Measurements from ENCODE around the gene MTOR. TPM values are rescaled to one million over a fixed set of nuclear protein-coding genes. Genes with fewer than 3 reads are reported as not detected.
"Not testable (repeated sequence)": the region's sequence is repeated elsewhere in the genome, so short reads cannot be mapped to it uniquely, and the experiment has no call there.

Gene MTOR
- total RNA-seq, 2 donors from 2014 or later = 26.2 to 28.3 TPM

DNA sequence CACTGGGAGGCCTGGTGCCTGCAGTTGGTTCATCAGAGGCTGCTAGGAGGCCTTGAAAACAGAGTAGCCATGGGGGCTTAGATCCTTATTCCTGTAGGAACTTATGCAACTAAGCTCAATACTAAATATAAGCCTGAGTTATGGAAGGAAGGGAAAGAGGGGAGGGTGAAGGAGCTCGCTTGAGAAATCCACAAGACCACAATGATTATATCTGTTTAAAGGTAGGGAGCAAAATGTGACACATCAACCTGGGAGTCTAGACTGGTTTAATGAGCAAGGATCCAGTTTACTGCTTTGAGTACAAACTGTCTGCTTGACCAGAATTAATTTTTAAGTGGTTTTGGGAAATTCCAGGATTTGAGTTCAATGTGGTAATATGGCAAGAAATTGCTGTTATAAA lies 93.6 kb downstream of the MTOR start:
- TF ChIP-seq POLR2A (IDR thresholded peaks at IDR 0.05) = no peak
- TF ChIP-seq, protein P1, sequence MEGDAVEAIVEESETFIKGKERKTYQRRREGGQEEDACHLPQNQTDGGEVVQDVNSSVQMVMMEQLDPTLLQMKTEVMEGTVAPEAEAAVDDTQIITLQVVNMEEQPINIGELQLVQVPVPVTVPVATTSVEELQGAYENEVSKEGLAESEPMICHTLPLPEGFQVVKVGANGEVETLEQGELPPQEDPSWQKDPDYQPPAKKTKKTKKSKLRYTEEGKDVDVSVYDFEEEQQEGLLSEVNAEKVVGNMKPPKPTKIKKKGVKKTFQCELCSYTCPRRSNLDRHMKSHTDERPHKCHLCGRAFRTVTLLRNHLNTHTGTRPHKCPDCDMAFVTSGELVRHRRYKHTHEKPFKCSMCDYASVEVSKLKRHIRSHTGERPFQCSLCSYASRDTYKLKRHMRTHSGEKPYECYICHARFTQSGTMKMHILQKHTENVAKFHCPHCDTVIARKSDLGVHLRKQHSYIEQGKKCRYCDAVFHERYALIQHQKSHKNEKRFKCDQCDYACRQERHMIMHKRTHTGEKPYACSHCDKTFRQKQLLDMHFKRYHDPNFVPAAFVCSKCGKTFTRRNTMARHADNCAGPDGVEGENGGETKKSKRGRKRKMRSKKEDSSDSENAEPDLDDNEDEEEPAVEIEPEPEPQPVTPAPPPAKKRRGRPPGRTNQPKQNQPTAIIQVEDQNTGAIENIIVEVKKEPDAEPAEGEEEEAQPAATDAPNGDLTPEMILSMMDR (IDR thresholded peaks at IDR 0.05) = no peak
- no peak overlapping the region for H3K4me3 ChIP-seq
- no peaks in the 10 kb centered on the region for H3K36me3 ChIP-seq (replicated peaks in 1 of 2; ENCODE audit: insufficient read depth in 1 of 2, low read depth in 2 of 2)
- intact Hi-C loops (cut with DNase I) = no loop called here
- H3K27ac ChIP-seq = no peak overlapping the region
- 95% methylated on average over 1 of the region's 1 CpG for WGBS, 2 donors
- ATAC-seq (no peak), DNase-seq (no peak)
- peaks cover 6% of the 10 kb centered on the region for H3K4me1 ChIP-seq
- H3K27me3 ChIP-seq = no peaks in the 10 kb centered on the region
- H3K9me3 ChIP-seq = no peaks in the 10 kb centered on the region

DNA sequence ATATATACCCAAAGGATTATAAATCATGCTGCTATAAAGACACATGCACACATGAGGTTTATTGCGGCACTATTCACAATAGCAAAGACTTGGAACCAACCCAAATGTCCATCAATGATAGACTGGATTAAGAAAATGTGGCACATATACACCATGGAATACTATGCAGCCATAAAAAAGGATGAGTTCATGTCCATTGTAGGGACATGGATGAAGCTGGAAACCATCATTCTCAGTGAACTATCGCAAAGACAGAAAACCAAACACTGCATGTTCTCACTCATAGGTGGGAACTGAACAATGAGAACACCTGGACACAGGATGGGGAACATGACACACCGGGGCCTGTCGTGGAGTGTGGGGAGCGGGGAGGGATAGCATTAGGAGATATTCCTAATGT lies 95.6 kb downstream of the MTOR start:
- H3K36me3 ChIP-seq (replicated peaks in 1 of 2; ENCODE audit: insufficient read depth in 1 of 2, low read depth in 2 of 2); H3K9me3 ChIP-seq; H3K27ac ChIP-seq; H3K27me3 ChIP-seq; DNase-seq; H3K4me1 ChIP-seq; intact Hi-C loops (cut with DNase I); ATAC-seq; H3K4me3 ChIP-seq: not testable (repeated sequence)
- 96 to 99% methylated on average over 5 of the region's 5 CpGs for WGBS, 2 donors

DNA sequence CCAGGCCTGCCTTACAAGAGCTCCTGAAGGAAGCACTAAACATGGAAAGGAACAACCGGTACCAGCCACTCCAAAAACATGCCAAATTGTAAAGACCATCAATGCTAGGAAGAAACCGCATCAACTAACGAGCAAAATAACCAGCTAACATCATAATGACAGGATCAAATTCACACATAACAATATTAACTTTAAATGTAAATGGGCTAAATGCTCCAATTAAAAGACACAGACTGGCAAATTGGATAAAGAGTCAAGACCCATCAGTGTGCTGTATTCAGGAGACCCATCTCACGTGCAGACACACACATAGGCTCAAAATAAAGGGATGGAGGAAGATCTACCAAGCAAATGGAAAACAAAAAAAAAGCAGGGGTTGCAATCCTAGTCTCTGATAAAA lies 99.6 kb downstream of the MTOR start:
- ATAC-seq; H3K4me1 ChIP-seq; H3K36me3 ChIP-seq (replicated peaks in 1 of 2; ENCODE audit: insufficient read depth in 1 of 2, low read depth in 2 of 2); H3K27me3 ChIP-seq; H3K9me3 ChIP-seq; H3K4me3 ChIP-seq; H3K27ac ChIP-seq; DNase-seq; intact Hi-C loops (cut with DNase I): not testable (repeated sequence)
- 96 to 97% methylated on average over 3 to 4 of the region's 4 CpGs for WGBS, 2 donors

DNA sequence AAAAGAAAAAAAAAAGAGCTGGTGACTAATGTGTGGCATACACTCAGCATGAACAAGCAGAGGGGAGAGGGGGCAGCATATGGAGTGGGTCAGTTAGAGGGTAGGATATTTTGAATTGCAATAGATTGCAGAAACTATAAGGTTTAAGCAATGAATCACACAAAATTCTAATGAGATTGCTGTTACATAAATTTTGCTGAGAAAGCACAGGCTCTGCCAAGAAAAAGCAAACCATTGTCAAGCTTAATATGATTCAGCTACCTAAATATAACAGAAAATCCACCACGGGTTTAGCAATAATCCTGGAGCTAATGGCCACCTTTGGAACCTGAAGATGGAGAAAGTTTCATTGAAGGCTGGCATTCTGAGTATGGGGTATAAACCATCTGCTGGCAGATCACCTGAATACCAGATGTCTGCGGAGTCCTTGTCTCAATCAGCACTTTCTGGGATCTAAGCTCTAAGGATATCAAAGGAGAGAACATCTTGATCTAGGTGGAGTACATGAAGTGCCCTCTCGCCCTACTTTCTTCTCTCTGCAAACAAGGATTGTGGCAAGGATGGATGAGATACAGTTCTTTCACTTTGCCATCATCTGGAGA lies 103.5 kb downstream of the MTOR start:
- no peak overlapping the region for H3K4me3 ChIP-seq
- DNase-seq = peak in 1 of 4 donors; percentile 11
- no peaks in the 10 kb centered on the region for H3K4me1 ChIP-seq
- H3K36me3 ChIP-seq (replicated peaks in 1 of 2; ENCODE audit: insufficient read depth in 1 of 2, low read depth in 2 of 2) = peaks cover 0 to 13% of the 10 kb centered on the region in 2 donors
- no peak for ATAC-seq
- 75 to 88% methylated on average over 3 of the region's 3 CpGs for WGBS, 2 donors
- H3K27ac ChIP-seq = no peak overlapping the region
- H3K27me3 ChIP-seq = no peaks in the 10 kb centered on the region
- TF ChIP-seq, protein P1 (IDR thresholded peaks at IDR 0.05) = no peak
- TF ChIP-seq POLR2A (IDR thresholded peaks at IDR 0.05) = no peak
- H3K9me3 ChIP-seq = no peaks in the 10 kb centered on the region
- intact Hi-C loops (cut with DNase I) = no loop called here

DNA sequence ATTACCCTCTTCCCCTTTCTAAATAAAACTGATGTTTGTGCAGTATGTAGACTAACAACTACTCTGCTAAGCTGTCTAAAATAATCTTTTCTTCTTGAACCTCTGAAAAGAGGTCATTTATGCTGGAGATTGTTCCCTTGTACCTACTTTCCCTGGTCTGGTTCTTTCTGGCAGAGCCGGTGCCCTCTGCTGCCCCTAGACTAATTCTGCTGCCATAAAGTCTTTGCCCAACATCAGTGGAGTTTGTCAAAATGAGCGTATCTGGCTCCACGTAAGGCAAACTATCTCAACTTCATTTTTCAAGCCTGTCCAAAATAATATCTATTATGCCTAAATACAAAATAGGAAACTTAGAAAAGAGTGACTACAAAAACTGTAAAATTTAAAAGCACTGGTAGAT lies 104.1 kb downstream of the MTOR start:
- H3K9me3 ChIP-seq = no peaks in the 10 kb centered on the region
- TF ChIP-seq, protein P1 (IDR thresholded peaks at IDR 0.05) = no peak
- TF ChIP-seq POLR2A (IDR thresholded peaks at IDR 0.05) = no peak
- H3K4me1 ChIP-seq = no peaks in the 10 kb centered on the region
- ATAC-seq = no peak
- H3K4me3 ChIP-seq = no peak overlapping the region
- H3K27ac ChIP-seq = no peak overlapping the region
- no peak for DNase-seq
- H3K27me3 ChIP-seq = no peaks in the 10 kb centered on the region
- peaks cover 0 to 13% of the 10 kb centered on the region in 2 donors for H3K36me3 ChIP-seq (replicated peaks in 1 of 2; ENCODE audit: insufficient read depth in 1 of 2, low read depth in 2 of 2)
- intact Hi-C loops (cut with DNase I) = no loop called here
- WGBS, 2 donors = 95 to 96% methylated on average over 3 of the region's 3 CpGs

DNA sequence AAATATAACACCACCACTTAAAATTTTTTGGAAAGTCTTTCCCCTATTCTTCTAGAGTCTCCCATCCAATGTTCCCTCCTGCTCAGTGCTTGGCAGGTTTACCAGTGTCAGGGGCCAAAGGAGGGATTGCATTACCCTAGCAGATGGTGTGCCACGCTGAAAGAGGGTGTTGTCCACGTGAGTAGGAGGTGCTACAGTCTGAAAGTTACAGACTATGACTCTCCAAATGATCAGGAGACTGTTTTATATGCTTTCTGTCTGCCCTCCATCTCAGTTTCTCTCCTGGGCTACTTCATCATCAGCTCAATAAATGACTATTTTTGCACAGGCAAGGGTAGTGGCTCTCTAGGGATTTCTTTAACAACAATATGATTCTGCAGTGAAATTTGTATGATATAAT lies 104.5 kb downstream of the MTOR start:
- ATAC-seq = no peak
- H3K27me3 ChIP-seq = no peaks in the 10 kb centered on the region
- intact Hi-C loops (cut with DNase I) = no loop called here
- no peak overlapping the region for H3K4me3 ChIP-seq
- 40 to 63% methylated on average over 2 of the region's 2 CpGs for WGBS, 2 donors
- no peaks in the 10 kb centered on the region for H3K4me1 ChIP-seq
- H3K36me3 ChIP-seq (replicated peaks in 1 of 2; ENCODE audit: insufficient read depth in 1 of 2, low read depth in 2 of 2) = peaks cover 0 to 15% of the 10 kb centered on the region in 2 donors
- DNase-seq = peak in 2 of 4 donors; percentile 13 to 30
- no peak overlapping the region for H3K27ac ChIP-seq
- TF ChIP-seq, protein P1 (IDR thresholded peaks at IDR 0.05) = no peak
- TF ChIP-seq POLR2A (IDR thresholded peaks at IDR 0.05) = no peak
- H3K9me3 ChIP-seq = no peaks in the 10 kb centered on the region
